GM18861 (cell line): ENCODE data around the gene MMP8.
"Not testable (repeated sequence)": the region's sequence is repeated elsewhere in the genome, so short reads cannot be mapped to it uniquely, and the experiment has no call there.

ENCODE experiments used
- ATAC-seq: cut with Tn5 transposase; IDR thresholded peaks from one replicate; pipeline ENCODE4 v1.9.1; 2021; ENCODE audit not compliant: unreplicated experiment

The MMP8 gene, protein sequence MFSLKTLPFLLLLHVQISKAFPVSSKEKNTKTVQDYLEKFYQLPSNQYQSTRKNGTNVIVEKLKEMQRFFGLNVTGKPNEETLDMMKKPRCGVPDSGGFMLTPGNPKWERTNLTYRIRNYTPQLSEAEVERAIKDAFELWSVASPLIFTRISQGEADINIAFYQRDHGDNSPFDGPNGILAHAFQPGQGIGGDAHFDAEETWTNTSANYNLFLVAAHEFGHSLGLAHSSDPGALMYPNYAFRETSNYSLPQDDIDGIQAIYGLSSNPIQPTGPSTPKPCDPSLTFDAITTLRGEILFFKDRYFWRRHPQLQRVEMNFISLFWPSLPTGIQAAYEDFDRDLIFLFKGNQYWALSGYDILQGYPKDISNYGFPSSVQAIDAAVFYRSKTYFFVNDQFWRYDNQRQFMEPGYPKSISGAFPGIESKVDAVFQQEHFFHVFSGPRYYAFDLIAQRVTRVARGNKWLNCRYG

DNA sequence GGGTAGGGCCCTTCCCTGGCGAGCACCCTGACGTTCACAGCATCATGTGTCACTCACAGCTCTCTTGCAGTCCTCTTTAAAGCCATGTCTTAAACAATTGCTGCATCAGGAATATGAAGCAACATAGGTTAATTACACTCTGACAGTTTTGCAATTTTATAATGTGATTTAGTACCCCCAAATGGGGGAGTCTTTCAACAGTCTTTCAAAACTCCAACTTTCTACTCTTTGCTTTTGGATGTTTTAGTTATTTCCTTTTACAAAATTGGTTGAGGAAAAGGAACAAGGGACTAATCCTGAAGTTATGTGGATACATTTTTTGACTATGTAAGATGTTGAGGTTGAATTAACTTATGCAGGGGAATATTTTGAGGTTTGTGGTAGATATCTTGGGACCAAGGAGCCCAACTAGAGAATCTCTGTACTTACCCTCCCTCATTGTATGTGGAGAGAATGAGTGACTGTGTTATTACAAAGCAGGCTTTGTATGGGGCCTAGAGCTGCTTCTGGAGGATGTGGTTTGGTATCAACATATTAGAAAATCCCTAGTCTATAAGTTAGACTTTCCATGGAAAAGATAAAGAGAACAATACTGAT lies at the start of gene MMP8:
MMP8 (minus strand) TSS at position 51 of the 597 bp plus-strand sequence. CDS start 99 bp downstream, outside the sequence.
- no peak for ATAC-seq

DNA sequence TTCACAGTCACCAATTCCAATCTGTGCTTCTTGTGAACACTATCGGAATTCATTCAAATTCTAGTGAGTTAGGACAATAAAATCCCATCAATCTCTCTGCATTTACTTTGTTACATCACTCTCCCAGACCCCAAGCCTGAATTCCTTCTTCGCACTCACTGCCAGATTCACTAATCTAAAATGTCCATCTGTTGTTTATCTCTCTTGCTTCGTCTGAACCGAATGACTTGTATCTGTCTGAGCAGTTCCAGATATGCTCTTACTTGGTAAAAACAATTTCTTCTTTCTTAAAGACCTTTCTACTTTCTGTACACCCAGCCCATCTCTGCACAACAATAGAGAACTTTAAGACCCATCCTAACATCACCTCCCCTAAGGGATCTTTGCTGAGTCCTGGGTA lies 48.6 kb upstream of the MMP8 start:
- ATAC-seq, result no peak

DNA sequence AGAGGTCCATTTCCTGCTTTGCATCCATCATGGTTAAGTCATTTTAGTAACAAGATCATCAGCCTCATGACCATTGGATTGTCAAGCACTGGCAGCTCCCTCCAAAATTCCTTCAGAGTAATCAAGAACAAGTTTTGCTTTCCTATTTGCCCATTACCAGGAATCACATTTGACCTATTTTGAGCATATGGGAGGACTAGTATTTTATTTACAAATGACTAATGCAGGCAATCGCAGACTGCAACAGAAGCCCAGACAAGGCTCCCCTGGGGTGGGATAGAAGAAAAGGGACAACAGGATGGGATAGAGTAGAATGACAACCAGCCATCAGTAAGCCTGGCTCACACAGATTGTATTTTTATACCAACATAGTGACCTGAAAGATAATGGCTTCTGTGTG lies 46.6 kb upstream of the MMP8 start:
- ATAC-seq, result no peak

DNA sequence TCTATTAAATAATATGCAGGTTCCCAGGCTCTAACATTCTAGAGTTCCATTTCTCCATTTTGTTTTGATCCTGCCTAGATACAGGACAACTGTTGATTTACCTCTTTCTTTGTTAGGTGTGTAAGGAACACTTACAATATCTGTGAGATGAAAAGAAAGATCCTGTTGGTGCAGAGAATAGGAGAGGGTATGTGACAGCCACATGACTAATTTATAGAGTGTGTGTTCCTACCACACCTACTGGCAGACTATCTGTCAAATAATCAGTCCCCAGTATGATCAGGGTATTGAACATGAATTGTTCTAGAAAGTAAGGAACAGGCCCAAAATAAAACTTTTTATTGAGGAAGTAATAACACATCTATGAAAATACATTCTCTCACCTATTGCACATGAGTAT lies 45.4 kb upstream of the MMP8 start:
- ATAC-seq, result no peak

DNA sequence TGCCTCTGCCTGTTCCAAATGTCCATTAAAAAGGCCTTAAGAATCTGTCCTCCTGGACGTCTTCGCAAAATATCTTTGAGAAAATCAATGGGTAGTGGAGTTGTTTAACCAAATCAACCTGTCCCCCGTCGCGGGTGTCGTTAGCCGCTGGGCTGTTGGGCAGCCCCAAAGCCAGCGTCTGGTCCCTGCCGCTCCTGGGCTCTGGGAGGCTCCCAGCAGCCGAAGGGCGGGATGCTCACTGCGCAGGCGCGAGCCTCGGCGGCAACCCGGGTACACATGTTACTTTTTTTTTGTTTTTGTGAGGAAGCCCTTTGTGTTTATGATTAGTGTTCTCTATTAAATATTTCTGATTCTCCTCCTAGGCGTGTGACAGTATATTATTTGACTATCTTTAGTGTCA lies 43.0 kb upstream of the MMP8 start:
- no peak for ATAC-seq

DNA sequence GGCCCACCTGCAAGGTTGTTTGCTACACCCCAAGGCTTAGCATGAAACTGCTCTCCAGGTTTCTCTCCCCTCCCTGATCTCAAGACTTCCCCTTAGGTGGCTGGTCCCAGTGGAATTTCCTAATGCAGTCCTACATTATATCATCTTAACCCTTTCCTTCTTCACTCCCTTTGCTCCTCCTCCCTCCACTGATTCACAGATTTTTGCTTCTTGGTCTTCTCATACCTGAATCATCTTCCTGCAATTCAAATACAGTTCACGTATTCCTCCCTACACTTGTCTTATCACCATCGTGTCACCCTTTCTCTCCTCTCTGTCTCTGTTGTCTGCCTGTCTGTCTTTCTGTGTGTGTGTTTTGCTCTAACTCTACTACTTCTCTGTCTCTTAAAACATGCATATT lies 38.7 kb upstream of the MMP8 start:
- ATAC-seq, result no peak

DNA sequence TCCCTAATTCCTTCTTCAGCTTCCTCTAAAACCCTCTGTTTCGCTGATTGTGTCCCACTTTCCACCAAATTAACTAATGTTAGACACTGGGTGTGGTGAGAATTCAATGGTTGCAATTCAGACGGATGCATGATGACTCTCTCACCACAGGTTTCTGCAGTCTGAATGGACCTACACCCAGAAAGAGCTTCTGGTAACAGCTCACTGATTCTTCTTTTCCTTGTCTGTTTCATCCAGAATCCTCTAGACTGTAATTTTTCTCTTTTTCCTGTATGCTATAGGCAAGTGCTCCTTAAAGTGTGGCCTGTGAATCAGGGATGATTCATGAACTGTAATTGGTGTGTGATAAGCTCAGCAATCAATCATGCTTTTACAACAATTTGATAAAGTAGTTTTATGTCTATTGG lies 37.6 kb upstream of the MMP8 start:
- no peak for ATAC-seq

DNA sequence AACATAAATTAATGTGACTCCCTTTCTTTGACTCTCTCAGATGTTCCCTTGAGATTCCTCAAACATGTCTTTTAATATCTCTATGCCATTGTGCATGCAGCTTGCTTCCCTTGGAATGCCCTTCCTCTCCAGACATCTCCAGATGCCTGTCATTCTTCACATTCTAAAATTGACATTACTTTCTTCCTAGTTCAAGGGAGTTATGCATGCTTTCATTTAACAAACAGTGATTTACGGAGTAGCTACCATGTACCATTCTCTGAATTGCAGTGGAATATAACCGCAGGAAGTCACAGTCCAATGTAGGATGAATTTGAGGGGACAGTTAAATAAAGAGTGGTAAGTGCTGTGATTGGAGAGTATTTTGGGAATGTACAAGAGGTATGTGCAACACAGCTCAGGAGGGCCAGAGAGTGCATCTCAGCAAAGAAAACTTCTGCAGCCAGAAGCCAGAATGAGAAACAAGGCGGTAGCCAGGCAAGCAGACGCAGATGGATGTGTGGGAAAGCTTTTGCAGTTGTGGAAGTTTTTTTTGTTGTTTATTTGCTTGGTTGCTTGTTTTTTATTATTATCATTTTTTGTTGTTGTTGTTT lies 37.0 kb upstream of the MMP8 start:
- no peak for ATAC-seq

DNA sequence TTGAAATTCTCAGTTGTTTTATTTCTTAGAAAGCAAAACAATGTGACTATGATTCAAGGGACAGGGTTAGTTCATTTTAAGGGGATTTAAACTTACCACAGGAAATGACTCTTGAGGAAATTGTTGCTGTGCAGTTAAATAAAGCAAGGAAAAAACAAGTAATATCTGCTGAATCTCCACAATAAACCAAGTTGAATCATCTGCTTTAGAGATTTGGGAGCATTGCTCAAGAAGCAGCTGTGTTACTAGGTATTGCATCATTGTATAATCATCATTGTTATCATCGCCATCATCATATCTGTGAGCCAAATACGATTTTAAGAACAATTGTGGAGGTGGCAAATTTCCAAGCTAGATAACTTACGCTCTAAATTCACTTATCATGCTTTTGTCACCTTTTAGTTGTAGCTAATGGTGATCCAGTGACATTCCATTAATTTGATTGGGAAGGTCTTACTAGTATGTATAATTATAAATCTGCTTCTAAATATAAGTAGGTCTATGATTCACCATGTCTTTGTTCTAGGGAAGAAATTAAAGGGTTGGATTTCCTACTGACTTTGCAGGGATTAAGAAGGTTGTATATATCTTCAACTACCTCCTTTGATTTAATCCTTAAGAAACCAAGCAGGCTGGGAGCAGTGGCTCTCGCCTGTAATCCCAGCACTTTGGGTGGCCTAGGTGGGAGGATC lies 35.7 kb upstream of the MMP8 start:
- ATAC-seq, result no peak

DNA sequence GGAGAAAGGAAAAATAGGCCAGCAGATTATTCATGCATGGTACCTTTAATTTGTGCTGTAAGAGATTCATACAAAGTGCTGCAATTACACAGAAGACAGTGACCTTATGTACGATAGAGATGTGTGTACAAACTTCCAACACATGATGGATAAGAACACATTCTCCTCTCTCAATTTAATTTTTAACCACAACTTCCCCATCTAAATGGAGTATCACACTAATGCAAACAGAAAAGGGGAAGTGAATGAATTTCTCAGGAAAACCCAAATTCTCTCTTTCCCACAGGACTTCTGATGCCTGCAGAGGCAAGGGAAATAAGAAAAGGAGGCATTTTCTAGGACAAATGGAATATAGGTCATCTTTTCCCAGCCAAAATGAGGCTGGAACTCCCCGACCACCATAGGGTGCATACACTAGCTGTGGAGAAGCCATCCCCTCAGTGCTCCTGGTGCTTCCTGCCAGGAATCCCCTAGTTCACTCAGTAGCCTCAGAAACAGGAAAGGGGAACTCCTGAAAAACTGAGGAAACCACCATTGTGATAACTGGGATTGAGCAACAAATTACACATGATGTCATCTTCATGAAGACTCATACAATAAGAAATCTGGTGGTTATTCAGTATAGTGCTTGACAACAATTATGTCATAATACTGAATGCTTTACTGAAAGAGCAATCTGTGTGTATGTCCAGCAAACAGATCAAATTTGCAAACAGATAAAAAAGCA lies 33.2 kb upstream of the MMP8 start:
- ATAC-seq, result no peak

DNA sequence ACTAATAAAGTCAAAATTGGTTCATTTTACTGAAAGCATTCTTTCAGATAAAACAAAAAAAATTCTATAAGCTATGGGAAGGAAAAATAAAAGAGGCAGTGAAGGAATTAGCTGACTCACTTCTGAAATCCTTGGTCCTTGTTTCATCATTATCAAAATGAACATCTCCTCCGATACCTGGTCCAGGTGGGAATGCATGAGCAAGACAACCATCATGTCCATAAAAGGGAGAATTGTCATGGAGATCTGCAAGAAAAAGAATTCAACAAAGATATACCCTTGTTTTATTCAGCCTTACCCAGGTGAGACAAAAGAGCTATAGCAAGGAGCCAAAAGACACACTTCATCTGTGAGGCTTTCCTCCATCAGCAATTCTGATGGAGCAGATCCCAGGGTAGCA lies 28.5 kb upstream of the MMP8 start:
- no peak for ATAC-seq

DNA sequence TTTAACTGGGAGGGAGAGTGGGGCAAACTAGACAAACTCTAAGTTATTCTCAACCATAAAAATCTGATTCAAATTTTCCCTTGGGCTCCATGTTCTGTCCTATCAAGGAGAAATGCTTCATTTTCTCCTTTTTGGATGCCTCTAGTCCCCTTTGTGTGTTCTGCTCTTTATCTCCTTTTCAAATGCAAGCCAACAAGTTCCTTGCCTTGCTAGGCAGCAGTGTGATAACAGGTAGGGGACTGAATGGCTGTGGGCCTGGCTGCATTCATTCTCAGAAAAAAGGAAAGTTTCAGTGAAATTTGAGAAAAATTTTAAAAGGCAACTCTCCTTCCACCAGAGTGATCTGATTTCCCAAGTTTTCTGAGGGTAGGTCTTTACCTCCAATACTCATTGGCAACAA lies 26.9 kb upstream of the MMP8 start:
- ATAC-seq, result no peak

DNA sequence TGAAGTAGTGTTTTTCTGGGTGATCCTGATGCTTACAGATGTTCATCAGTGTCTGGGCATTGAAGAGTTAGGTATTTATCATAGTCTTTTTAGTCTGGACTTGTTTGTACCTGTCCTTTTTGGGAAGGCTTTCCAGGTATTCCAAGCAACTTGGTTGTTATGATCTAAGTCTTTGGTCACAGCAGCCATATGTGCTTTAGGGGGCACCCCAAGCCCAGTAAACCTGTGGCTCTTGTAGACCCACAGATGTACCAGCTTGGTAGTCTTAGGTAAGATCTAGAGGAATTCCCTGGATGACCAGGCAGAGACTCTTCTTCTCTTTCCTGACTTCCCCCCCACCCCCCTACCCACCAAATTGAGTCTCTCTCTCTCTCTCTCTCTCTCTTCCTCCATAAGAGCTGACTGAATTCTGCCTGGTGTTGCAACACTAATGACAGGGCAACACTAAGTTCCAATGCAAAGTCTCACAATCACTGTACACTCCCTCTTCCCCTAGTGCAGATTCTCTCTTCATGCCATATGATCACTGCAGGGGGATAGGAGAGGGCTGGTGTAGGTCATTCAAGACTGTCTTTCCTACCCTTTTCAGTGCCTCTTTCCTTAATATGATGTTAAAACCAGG lies 24.5 kb upstream of the MMP8 start:
- ATAC-seq, result no peak

DNA sequence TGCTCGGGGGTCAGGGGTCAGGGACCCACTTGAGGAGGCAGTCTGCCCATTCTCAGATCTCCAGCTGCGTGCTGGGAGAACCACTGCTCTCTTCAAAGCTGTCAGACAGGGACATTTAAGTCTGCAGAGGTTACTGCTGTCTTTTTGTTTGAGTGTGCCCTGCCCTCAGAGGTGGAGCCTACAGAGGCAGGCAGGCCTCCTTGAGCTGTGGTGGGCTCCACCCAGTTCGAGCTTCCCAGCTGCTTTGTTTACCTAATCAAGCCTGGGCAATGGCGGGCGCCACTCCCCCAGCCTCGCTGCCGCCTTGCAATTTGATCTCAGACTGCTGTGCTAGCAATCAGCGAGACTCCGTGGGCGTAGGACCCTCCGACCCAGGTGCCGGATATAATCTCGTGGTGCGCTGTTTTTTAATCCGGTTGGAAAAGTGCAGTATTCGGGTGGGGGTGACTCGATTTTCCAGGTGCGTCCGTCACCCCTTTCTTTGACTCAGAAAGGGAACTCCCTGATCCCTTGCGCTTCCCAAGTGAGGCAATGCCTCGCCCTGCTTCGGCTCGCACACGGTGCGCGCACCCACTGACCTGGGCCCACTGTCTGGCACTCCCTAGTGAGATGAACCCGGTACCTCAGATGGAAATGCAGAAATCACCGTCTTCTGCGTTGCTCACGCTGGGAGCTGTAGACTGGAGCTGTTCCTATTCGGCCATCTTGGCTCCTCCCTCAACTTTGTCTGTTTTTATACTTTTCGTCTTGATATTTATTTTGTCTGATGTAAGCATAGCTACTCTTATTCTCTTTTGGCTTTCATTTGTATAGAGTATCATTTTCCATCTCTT lies 22.2 kb upstream of the MMP8 start:
- not testable (repeated sequence) for ATAC-seq

DNA sequence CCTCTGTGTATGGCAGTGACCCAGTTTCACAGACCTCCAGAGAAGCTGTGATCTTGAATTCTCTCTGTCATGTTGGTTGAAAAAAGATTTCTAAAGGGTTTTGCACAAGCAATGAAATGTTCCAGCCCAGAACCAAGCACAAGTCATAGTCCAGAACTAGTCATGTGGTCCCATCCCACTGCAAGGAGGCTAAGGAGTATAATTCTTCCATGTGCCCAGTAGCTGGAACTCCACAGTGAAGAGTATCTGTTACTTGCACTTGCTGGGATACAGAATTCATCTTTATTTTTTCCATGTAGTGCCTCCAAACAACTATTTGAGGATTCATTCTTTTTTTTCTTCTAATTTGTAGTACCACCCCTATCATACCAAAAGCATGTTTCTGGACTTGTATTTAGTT lies 9.9 kb upstream of the MMP8 start:
- ATAC-seq, result no peak

DNA sequence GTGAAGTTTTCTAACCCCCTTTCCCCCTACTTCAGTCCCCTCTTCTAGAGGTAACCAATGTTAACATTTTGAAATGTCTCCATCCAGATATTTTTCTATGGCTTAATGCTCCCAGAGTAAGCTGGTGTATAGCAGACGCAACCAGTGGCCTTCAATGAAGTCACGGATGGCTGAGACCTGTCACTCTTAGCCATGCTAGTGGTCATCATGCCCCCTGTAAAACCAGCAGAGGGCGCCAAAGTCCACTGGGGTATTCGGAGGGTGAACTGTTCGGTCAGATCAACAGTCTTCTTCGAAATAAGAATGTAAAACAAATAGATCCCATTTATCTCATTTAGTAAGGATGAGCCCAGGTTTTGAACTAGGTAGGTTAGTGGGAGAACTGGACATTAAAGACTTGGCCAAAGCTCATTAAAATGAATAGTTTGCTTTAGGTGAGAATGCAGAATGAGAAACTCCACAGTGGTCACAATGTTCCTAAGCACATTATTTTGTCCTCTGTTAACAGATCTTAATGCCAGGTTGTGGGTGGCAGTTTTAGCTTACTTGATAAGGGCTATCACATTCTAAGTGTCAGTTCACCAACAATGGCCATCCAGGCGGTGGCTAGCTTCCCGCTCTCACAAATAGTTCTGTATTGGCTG lies 8.6 kb upstream of the MMP8 start:
- ATAC-seq, result peak; percentile 89

DNA sequence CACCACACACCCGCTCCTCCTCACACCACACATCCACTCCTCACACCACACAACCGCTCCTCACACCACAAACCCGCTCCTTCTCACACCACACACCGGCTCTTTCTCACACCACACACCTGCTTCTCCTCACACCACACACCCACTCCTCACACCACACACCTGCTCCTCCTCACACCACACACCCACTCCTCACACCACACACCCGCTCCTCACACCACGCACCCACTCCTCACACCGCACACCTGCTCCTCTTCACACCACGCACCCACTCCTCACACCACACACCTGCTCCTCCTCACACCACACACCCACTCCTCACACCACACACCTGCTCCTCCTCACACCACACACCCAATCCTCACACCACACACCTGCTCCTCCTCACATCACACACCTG lies 6.2 kb upstream of the MMP8 start:
- not testable (repeated sequence) for ATAC-seq

DNA sequence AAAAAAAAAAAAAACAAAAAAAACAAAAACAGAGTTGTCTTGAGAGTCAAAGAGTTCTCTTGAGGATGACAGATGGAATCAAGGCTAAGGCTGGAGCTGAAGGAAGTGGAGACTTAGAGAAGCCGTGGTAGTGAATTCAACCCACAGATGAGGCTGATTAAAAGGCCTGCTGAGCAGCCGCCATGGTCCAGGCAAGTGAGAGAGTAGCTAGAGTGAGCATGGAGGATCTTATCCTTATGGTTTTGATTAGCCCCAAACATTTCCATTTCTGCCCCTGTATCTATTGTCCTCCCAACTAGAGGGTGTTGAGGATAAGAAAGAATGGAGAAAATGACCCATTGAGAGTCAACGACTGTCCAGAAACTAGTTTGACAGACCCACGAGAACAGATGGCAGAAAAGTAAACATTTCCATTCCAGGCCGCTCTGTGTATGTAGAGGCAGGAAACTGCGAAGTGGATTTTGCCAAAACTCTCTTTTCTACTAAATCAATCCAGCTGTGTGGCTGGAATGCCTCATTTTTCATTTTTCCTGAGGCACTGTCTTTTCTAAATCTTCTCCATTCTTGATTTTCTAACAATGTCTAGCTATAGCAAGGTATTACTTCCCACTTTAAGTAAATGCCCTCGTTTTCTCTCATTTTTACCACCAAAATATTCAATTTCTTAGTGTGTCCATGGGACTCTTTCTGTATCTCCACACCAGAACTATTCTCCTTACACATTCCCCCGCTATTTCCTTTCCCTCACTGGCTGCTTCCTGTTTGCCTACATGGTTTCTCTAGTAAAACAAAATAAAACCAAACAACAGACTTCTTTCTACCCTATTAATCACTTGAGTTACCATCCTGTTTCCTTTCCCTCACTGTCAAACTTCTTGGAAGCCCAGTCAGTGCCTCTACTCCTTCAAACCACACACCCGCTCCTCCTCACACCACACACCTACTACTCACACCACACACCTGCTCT lies 5.4 kb upstream of the MMP8 start:
- no peak for ATAC-seq
